A549 (cell line): Measurements from ENCODE around the gene KCNG2. TPM values are rescaled to one million over a fixed set of nuclear protein-coding genes. Genes with fewer than 3 reads are reported as not detected.

Experiments used
- ATAC-seq, 2 experiments: fragments of 200-7000 bp in 1 of 2; fragments of >200 bp in 1 of 2; cut with Nextera tagmentation in 1 of 2; cut with Tn5 transposase in 1 of 2; 3 replicates each; pipeline versions ENCODE4 v1.8.0 to v1.9.1; 2018 to 2020; ENCODE audit warnings: mild to moderate bottlenecking in 1 of 2, moderate library complexity in 1 of 2
- CTCF ChIA-PET: fragments of 300-600 bp; sonication (Branson Sonifier 250); formaldehyde crosslinking; extraction: SDS; loops from one replicate; lab custom pipeline; 2021; ENCODE audit warnings: antibody characterized with exemption, inconsistent platforms; lab: Yijun Ruan, JAX
- POLR2A ChIA-PET: fragments of 350-600 bp; formaldehyde crosslinking; extraction: SDS; loops from one replicate; lab custom pipeline; 2021; ENCODE audit warnings: antibody characterized with exemption, inconsistent platforms; lab: Yijun Ruan, JAX
- DNase-seq, 2 experiments: peaks; one replicate each; pipeline versions ENCODE4 v3.0.0 to v3.0.0-alpha.2; 2011 to 2016; ENCODE audit warnings: low read depth in 1 of 2, low spot score in 1 of 2
- FAIRE-seq: peaks from 2 replicates; lab custom pipeline; 2011; peaks lifted over from hg19 to GRCh38; lab: Jason Lieb, UNC
- H3K27ac ChIP-seq, 2 experiments: fragments of >200 bp; sonication (Bioruptor Twin); formaldehyde crosslinking; 3 replicates each; pipeline ENCODE4 v1.5.1; 2016 to 2017
- H3K4me1 ChIP-seq: fragments of >200 bp; sonication (Bioruptor Twin); formaldehyde crosslinking; 3 replicates; pipeline ENCODE4 v1.6.1; 2016
- H3K4me2 ChIP-seq: fragments of >200 bp; sonication (Bioruptor Twin); formaldehyde crosslinking; 3 replicates; pipeline ENCODE4 v1.6.1; 2016
- H3K4me3 ChIP-seq: fragments of >200 bp; sonication (Bioruptor Twin); formaldehyde crosslinking; 3 replicates; pipeline ENCODE4 v1.5.1; 2016
- H3K9me3 ChIP-seq: fragments of >200 bp; sonication (Bioruptor Twin); formaldehyde crosslinking; 3 replicates; pipeline ENCODE4 v1.6.1; 2016
- CBX2 ChIP-seq: fragments of 200-600 bp; sonication (generic); IDR thresholded peaks from 2 replicates; pipeline ENCODE4 v1.6.1; 2016; ENCODE audit warnings: low read depth, mild to moderate bottlenecking, borderline replicate concordance
- CBX8 ChIP-seq: fragments of 200-600 bp; sonication (generic); IDR thresholded peaks from 2 replicates; pipeline ENCODE4 v1.6.1; 2016
- CEBPB ChIP-seq, 2 experiments: fragments of >200 bp in 1 of 2; sonication (Bioruptor Twin) in 1 of 2; formaldehyde crosslinking in 1 of 2; IDR thresholded peaks; 2 replicates each; pipeline ENCODE4 v1.6.1; 2012 to 2016
- CHD2 ChIP-seq: fragments of 150-350 bp; IDR thresholded peaks from 2 replicates; pipeline ENCODE4 v1.6.1; 2014; ENCODE audit warnings: low read length; ENCODE audit not compliant: partially characterized antibody
- CHD4 ChIP-seq: fragments of 200-600 bp; sonication (generic); IDR thresholded peaks from 2 replicates; pipeline ENCODE4 v1.6.1; 2016; ENCODE audit warnings: antibody characterized with exemption, mild to moderate bottlenecking, borderline replicate concordance
- EHF ChIP-seq: fragments of 250-450 bp; sonication (Bioruptor Pico); IDR thresholded peaks from 2 replicates; pipeline ENCODE4 v1.5.0; 2020; ENCODE audit warnings: mild to moderate bottlenecking
- EHMT2 ChIP-seq: fragments of 200-600 bp; sonication (generic); IDR thresholded peaks from 2 replicates; pipeline ENCODE4 v1.6.1; 2016; ENCODE audit warnings: antibody characterized with exemption, low read depth, mild to moderate bottlenecking, moderate library complexity
- EP300 ChIP-seq, 2 experiments: fragments of >200 bp; sonication (Bioruptor Twin); formaldehyde crosslinking; IDR thresholded peaks; 2 replicates in 1 of 2; 3 replicates in 1 of 2; pipeline ENCODE4 v1.6.1; 2016 to 2017
- FOSB ChIP-seq: fragments of 250-450 bp; sonication (Bioruptor Pico); IDR thresholded peaks from 2 replicates; pipeline ENCODE4 v1.5.0; 2020; ENCODE audit warnings: mild to moderate bottlenecking, moderate library complexity
- FOSL2 ChIP-seq, 2 experiments: fragments of 450-650 bp in 1 of 2; fragments of >200 bp in 1 of 2; sonication (Bioruptor Twin) in 1 of 2; formaldehyde crosslinking; IDR thresholded peaks; 2 replicates each; pipeline versions ENCODE4 v1.5.0 to v1.6.1; 2016 to 2020; ENCODE audit warnings: mild to moderate bottlenecking in 1 of 2, moderate library complexity in 1 of 2
- GATA3 ChIP-seq: IDR thresholded peaks from 2 replicates; pipeline ENCODE4 v1.6.1; 2012; ENCODE audit warnings: borderline replicate concordance
- HDAC2 ChIP-seq: fragments of 200-600 bp; sonication (generic); IDR thresholded peaks from 2 replicates; pipeline ENCODE4 v1.6.1; 2016
- HEYL ChIP-seq: fragments of 250-450 bp; sonication (Bioruptor Pico); IDR thresholded peaks from 2 replicates; pipeline ENCODE4 v1.8.0; 2021; ENCODE audit warnings: mild to moderate bottlenecking, moderate library complexity
- HOXA7 ChIP-seq: fragments of 250-450 bp; sonication (Bioruptor Pico); IDR thresholded peaks from 2 replicates; pipeline ENCODE4 v1.5.0; 2020; ENCODE audit warnings: mild to moderate bottlenecking, moderate library complexity
- HOXB13 ChIP-seq: fragments of 250-450 bp; sonication (Bioruptor Pico); IDR thresholded peaks from 2 replicates; pipeline ENCODE4 v1.5.0; 2020; ENCODE audit warnings: low read depth, mild to moderate bottlenecking, moderate library complexity
- JUNB ChIP-seq: fragments of >200 bp; sonication (Bioruptor Twin); formaldehyde crosslinking; IDR thresholded peaks from 2 replicates; pipeline ENCODE4 v1.6.1; 2016
- MAFK ChIP-seq: fragments of 450-650 bp; IDR thresholded peaks from 2 replicates; pipeline ENCODE4 v1.6.1; 2014; ENCODE audit not compliant: partially characterized antibody
- MAZ ChIP-seq: fragments of 150-350 bp; IDR thresholded peaks from 2 replicates; pipeline ENCODE4 v1.6.1; 2014; ENCODE audit warnings: antibody characterized with exemption, low read depth, low read length, borderline replicate concordance
- NPAS2 ChIP-seq: fragments of 250-450 bp; sonication (Bioruptor Pico); IDR thresholded peaks from 2 replicates; pipeline ENCODE4 v1.8.0; 2022; ENCODE audit warnings: mild to moderate bottlenecking, moderate library complexity, borderline replicate concordance
- NR3C1 ChIP-seq: fragments of >200 bp; sonication (Bioruptor Twin); formaldehyde crosslinking; IDR thresholded peaks from 3 replicates; pipeline ENCODE4 v1.6.1; 2017
- PHF8 ChIP-seq: fragments of 200-600 bp; sonication (generic); IDR thresholded peaks from 2 replicates; pipeline ENCODE4 v1.6.1; 2016; ENCODE audit warnings: low read depth, mild to moderate bottlenecking, antibody characterized with exemption, moderate library complexity, borderline replicate concordance
- POLR2A ChIP-seq: IDR thresholded peaks from 2 replicates; pipeline ENCODE4 v1.6.1; 2012; ENCODE audit warnings: mild to moderate bottlenecking, low read length
- POLR2AphosphoS2 ChIP-seq: conservative IDR thresholded peaks from 2 replicates; pipeline ENCODE4 v1.6.1; 2012; ENCODE audit warnings: low read length, improper control_type of control experiment, inconsistent platforms
- RARB ChIP-seq: fragments of 250-450 bp; sonication (Bioruptor Pico); IDR thresholded peaks from 2 replicates; pipeline ENCODE4 v1.8.0; 2021; ENCODE audit warnings: mild to moderate bottlenecking, moderate library complexity
- RFX5 ChIP-seq: fragments of 450-650 bp; IDR thresholded peaks from 2 replicates; pipeline ENCODE4 v1.7.1; 2014; ENCODE audit warnings: antibody characterized with exemption, mild to moderate bottlenecking, moderate library complexity
- RNF2 ChIP-seq: fragments of 200-600 bp; sonication (generic); IDR thresholded peaks from 2 replicates; pipeline ENCODE4 v1.6.1; 2016; ENCODE audit warnings: low read depth, mild to moderate bottlenecking, antibody characterized with exemption, moderate library complexity, borderline replicate concordance
- SMC3 ChIP-seq: fragments of >200 bp; sonication (Bioruptor Twin); formaldehyde crosslinking; IDR thresholded peaks from 3 replicates; pipeline ENCODE4 v1.6.1; 2018; ENCODE audit warnings: inconsistent platforms
- SREBF2 ChIP-seq: fragments of 450-650 bp; IDR thresholded peaks from 2 replicates; pipeline ENCODE4 v1.6.1; 2014; ENCODE audit warnings: mild to moderate bottlenecking, moderate library complexity
- ZFP36 ChIP-seq: fragments of 450-650 bp; IDR thresholded peaks from 2 replicates; pipeline ENCODE4 v1.6.1; 2014; ENCODE audit warnings: borderline replicate concordance; ENCODE audit not compliant: partially characterized antibody
- ZNF302 ChIP-seq: fragments of 250-450 bp; sonication (Bioruptor Pico); IDR thresholded peaks from 2 replicates; pipeline ENCODE4 v1.9.0; 2021; ENCODE audit warnings: inconsistent platforms, mild to moderate bottlenecking, moderate library complexity
- ZSCAN20 ChIP-seq: fragments of 250-450 bp; sonication (Bioruptor Pico); IDR thresholded peaks from 2 replicates; pipeline ENCODE4 v1.8.0; 2022; ENCODE audit warnings: mild to moderate bottlenecking, moderate library complexity
- WGBS: methylation state at CpG from one replicate; pipeline ENCODE4 v1.1.6; 2017; ENCODE audit errors: missing lambda C conversion rate; 5-methylcytosine and 5-hydroxymethylcytosine counted together
- polyA plus RNA-seq, 4 experiments: library from polyadenylated mRNA; depleted of rRNA in 3 of 4; stranded (reverse); fragments of >200 nt; fragmentation: RNase III in 1 of 4; extraction: RNeasy Plus Mini Kit Qiagen cat#74134 plus additional on column Dnase treatment in 1 of 4; gene quantifications; 2 replicates in 3 of 4; 3 replicates in 1 of 4; pipeline ENCODE4 v1.2.3, GENCODE V29; 2011 to 2017
- TF ChIP-seq, protein P1 (sequence below): IDR thresholded peaks from 2 replicates; pipeline ENCODE4 v1.6.1; 2012; ENCODE audit warnings: low read depth, borderline replicate concordance
- TF ChIP-seq, protein P2 (sequence below): IDR thresholded peaks from 2 replicates; pipeline ENCODE4 v1.6.1; 2012
- TF ChIP-seq, protein P3 (sequence below): IDR thresholded peaks from 2 replicates; pipeline ENCODE4 v1.6.1; 2012
- TF ChIP-seq, protein P4 (sequence below): fragments of 200-600 bp; sonication (generic); IDR thresholded peaks from 2 replicates; pipeline ENCODE4 v1.6.1; 2016; ENCODE audit warnings: antibody characterized with exemption, mild to moderate bottlenecking, moderate library complexity

Gene KCNG2
- polyA plus RNA-seq, 2 of the 4 experiments (the other 2 are of a cell fraction): not detected

DNA sequence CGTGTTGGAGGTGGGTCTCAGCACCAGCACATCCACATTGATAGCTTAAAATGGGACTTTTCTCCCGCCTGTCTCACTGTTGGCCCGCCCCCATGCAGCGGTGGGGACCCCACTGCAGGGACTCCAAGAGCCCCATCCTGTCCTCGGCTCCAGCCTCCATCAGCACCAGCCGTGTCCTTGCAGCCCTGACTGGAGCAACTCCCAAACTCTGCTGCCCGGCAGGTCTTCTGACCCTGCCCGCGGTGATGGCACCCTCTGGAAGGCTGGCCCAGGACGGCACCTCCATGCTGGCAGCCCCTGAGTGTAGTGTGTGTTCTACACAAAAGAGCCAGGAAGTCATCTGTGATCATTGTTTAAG lies 41.6 kb upstream of the KCNG2 start:
- CTCF ChIA-PET: no interaction called here
- Histone ChIP-seq H3K27ac (no peak overlapping the region), H3K4me3 (no peak overlapping the region)
- no peak for FAIRE-seq
- WGBS: no CpG with 5 or more reads among the region's 10 CpGs
- DNase-seq: no peak
- TF ChIP-seq, protein P1, sequence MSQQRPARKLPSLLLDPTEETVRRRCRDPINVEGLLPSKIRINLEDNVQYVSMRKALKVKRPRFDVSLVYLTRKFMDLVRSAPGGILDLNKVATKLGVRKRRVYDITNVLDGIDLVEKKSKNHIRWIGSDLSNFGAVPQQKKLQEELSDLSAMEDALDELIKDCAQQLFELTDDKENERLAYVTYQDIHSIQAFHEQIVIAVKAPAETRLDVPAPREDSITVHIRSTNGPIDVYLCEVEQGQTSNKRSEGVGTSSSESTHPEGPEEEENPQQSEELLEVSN: no peak
- TF ChIP-seq PHF8 (no peak), CHD2 (no peak), POLR2AphosphoS2 (no peak), HOXB13 (no peak), NR3C1 (no peak), HOXA7 (CRISPR knock-in tag) (no peak), EP300 (IDR thresholded peaks at IDR 0.05) (no peak), CHD4 (no peak), ZFP36 (no peak), NPAS2 (CRISPR knock-in tag) (no peak), CBX8 (no peak), FOSB (CRISPR knock-in tag) (no peak), EHF (CRISPR knock-in tag) (no peak), HEYL (CRISPR knock-in tag) (no peak), CEBPB (IDR thresholded peaks at IDR 0.05) (no peak), FOSL2 (IDR thresholded peaks at IDR 0.05) (no peak), FOSL2 (CRISPR knock-in tag; IDR thresholded peaks at IDR 0.05) (no peak)
- TF ChIP-seq, all 56 proteins: peak for 0
- ATAC-seq: no peak
- POLR2A ChIA-PET: no interaction called here
- Histone ChIP-seq H3K9me3 (no peaks in the 10 kb centered on the region), H3K4me2 (no peak overlapping the region), H3K4me1 (no peaks in the 10 kb centered on the region)

DNA sequence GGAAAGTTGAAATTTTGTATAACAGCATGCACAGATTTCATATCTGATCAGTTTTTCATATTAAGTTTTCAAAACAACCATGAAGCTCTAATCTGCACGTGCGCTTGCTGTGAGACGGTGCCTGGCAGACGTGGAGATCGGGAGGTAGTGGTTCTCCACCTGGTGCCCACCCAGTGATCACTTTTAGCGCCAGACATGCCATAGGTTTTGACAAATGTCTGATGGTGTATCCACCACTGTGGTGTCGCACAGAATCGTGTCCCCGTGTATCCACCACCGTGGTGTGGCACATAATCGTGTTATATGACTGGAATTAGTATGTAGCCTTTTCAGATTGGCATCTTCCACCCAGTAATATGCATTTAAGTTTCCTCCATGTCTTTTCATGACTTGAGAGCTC lies 40.9 kb upstream of the KCNG2 start:
- ChIA-PET CTCF (no interaction called here), POLR2A (no interaction called here)
- no peak overlapping the region for H3K27ac ChIP-seq
- H3K4me2 ChIP-seq: no peak overlapping the region
- no peaks in the 10 kb centered on the region for H3K9me3 ChIP-seq
- H3K4me3 ChIP-seq: no peak overlapping the region
- no peaks in the 10 kb centered on the region for H3K4me1 ChIP-seq
- no peak for TF ChIP-seq RNF2
- TF ChIP-seq MAFK: no peak
- TF ChIP-seq GATA3: no peak
- TF ChIP-seq CBX2: no peak
- no peak for TF ChIP-seq EHMT2
- TF ChIP-seq, protein P2, sequence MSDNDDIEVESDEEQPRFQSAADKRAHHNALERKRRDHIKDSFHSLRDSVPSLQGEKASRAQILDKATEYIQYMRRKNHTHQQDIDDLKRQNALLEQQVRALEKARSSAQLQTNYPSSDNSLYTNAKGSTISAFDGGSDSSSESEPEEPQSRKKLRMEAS: no peak
- TF ChIP-seq NR3C1: no peak
- ATAC-seq (no peak), DNase-seq (no peak), FAIRE-seq (no peak)
- 96% methylated on average over 11 of the region's 11 CpGs for WGBS

DNA sequence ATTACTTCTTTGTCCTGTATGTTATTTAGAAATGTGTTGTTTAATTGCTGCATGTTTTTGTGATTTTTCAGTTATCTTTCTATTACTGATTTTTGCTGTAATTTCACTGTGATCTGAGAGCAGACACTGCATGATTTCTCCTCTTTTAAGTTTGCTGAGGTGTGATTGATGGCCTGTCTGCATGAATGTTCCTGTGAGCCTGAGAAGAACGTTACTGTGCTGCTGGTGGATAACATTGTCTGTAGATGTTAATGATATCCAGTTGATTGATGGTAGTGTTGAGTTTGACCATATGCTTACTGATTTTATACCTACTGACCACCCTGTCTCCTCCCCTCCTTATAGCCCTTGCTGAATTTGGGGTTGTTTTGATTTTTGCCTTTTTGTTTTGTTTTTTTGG lies 37.4 kb upstream of the KCNG2 start:
- DNase-seq (no peak), FAIRE-seq (no peak), ATAC-seq (no peak)
- Histone ChIP-seq H3K4me1 (no peaks in the 10 kb centered on the region), H3K4me3 (no peak overlapping the region), H3K27ac (no peak overlapping the region), H3K9me3 (no peaks in the 10 kb centered on the region), H3K4me2 (no peak overlapping the region)
- POLR2A ChIA-PET: no interaction called here
- CTCF ChIA-PET: no interaction called here
- WGBS: 36% methylated on average over 1 of the region's 1 CpG
- TF ChIP-seq JUNB (no peak), CEBPB (IDR thresholded peaks at IDR 0.05) (no peak), CHD2 (no peak), MAZ (no peak), POLR2A (no peak), CBX8 (no peak), ZNF302 (CRISPR knock-in tag) (no peak), EHF (CRISPR knock-in tag) (no peak), SMC3 (no peak), RFX5 (no peak), CHD4 (no peak), SREBF2 (no peak), ZSCAN20 (CRISPR knock-in tag) (no peak), HDAC2 (no peak), RARB (CRISPR knock-in tag) (no peak)
- TF ChIP-seq, protein P3, sequence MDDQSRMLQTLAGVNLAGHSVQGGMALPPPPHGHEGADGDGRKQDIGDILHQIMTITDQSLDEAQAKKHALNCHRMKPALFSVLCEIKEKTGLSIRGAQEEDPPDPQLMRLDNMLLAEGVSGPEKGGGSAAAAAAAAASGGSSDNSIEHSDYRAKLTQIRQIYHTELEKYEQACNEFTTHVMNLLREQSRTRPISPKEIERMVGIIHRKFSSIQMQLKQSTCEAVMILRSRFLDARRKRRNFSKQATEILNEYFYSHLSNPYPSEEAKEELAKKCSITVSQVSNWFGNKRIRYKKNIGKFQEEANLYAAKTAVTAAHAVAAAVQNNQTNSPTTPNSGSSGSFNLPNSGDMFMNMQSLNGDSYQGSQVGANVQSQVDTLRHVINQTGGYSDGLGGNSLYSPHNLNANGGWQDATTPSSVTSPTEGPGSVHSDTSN: no peak
- TF ChIP-seq, protein P4, sequence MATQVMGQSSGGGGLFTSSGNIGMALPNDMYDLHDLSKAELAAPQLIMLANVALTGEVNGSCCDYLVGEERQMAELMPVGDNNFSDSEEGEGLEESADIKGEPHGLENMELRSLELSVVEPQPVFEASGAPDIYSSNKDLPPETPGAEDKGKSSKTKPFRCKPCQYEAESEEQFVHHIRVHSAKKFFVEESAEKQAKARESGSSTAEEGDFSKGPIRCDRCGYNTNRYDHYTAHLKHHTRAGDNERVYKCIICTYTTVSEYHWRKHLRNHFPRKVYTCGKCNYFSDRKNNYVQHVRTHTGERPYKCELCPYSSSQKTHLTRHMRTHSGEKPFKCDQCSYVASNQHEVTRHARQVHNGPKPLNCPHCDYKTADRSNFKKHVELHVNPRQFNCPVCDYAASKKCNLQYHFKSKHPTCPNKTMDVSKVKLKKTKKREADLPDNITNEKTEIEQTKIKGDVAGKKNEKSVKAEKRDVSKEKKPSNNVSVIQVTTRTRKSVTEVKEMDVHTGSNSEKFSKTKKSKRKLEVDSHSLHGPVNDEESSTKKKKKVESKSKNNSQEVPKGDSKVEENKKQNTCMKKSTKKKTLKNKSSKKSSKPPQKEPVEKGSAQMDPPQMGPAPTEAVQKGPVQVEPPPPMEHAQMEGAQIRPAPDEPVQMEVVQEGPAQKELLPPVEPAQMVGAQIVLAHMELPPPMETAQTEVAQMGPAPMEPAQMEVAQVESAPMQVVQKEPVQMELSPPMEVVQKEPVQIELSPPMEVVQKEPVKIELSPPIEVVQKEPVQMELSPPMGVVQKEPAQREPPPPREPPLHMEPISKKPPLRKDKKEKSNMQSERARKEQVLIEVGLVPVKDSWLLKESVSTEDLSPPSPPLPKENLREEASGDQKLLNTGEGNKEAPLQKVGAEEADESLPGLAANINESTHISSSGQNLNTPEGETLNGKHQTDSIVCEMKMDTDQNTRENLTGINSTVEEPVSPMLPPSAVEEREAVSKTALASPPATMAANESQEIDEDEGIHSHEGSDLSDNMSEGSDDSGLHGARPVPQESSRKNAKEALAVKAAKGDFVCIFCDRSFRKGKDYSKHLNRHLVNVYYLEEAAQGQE: no peak
